Epithelial cell of prostate (primary cell): Measurements from ENCODE around the gene CEP135.

ENCODE experiments used
- DNase-seq: peaks from one replicate; pipeline ENCODE4 v3.0.0-alpha.2; 2011; ENCODE audit warnings: low read depth, low spot score
- H3K27ac ChIP-seq: fragments of 450-650 bp; 2 replicates; pipeline ENCODE4 v1.5.1; 2017; ENCODE audit warnings: mild to moderate bottlenecking

The CEP135 gene

DNA sequence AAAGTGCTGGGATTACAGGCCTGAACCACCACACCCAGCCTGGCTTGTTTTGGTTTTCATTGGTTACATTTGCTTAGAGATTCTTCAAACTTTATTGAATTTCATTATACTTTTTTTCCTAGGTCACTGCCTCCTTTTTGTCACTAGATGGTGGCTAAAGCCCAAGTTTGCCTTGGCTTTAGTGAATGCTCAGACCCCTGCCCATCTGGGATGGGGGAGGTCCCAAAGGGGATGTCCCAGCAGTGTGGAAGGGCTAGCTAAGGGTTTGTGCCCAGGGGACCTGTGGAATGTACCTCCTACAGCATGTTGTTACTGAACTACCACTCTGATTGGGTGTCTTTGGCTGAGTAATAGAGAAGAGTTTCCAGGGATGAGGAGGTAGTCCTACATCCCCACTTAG, 58.4 kb downstream of the CEP135 start:
- DNase-seq, result no peak
- no peak overlapping the region for H3K27ac ChIP-seq

DNA sequence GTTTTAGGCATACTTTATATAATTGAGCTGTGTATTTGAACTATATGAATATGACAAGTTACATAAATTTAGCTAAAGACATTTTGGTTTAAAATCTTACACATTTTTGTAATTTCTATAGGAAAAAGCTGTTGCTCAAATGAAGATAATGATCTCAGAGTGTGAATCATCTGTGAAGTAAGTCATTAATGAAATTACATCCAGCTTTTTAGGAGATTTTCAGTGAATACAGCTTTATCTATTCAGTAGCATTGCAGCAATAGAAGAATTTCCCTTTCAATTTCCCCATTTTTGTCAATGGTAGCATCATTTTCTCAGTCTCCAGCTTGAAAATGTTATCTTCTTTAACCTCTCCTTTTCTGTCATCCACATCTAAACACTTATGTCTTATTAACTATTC, 59.5 kb downstream of the CEP135 start:
- DNase-seq, result no peak

DNA sequence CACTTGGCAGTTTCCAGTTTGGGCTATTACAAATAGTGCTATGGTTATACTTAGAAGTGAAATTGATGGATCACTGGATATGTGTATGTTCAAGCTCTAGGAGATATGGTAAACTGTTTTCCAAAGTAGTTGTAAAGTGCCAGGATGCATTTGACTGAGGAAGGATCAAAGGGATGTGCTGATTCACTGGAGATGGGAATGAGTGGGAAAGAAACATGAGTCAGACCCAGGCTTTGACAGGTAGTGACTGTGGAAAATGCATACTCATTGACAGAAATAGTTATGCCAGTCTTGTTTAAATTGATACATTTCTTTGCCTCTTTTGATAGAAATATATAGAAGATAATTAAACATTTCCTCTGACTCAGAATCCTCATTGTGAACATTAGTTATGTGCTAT, 77.9 kb downstream of the CEP135 start:
- H3K27ac ChIP-seq, result no peak overlapping the region
- DNase-seq, result no peak

More for the DNA sequence above, 59.5 kb downstream of the CEP135 start:
- H3K27ac ChIP-seq, result no peak overlapping the region

DNA sequence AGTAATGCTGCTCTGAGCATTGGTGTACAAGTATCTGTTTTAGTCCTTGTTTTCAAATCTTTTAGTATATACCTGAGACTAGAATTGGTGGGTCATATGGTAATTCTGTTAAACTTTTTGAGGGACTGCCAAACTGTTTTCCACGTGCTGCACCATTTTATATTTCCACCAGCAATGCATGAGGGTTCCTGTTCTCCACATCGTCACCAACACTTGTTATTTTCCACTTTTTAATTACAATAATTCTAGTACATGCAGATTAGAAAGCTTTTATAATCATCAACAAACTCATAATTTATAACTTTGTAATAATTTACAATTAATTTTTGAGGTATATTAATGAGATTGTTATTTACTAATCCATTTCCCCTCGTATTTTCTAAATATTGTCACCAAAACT, 79.4 kb downstream of the CEP135 start:
- H3K27ac ChIP-seq, result no peak overlapping the region
- no peak for DNase-seq

DNA sequence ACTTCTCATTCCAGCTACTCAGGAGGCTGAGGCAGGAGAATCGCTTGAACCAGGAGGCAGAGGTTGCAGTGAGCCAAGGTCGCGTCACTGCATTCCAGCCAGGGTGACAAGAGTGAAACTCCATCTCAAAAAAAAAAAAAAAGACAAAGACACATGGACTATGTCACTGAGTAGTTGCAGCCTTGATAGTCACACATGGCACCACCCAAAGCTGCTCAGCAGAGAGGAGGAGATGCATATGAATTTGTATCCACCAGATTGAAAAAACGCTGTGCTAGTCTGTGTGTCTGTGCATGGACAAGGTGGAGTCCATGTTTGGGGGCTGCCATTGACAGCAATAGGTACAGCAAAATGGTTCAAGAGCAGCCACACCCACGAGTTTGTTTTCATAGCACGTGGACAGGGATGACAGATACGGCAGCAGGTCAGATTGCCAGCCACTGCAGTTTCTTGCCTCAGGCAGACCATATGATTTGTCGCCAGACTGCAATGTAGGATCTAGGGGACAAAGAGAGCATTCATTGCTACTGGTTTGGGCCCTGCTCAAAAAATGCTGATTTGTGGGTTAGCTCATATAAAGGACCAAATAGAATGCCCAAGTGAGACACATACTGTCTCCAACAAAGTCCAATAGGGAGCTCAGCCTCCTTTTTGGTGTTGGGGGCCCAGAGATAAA, 89.9 kb downstream of the CEP135 start:
- DNase-seq, result no peak
- no peak overlapping the region for H3K27ac ChIP-seq

DNA sequence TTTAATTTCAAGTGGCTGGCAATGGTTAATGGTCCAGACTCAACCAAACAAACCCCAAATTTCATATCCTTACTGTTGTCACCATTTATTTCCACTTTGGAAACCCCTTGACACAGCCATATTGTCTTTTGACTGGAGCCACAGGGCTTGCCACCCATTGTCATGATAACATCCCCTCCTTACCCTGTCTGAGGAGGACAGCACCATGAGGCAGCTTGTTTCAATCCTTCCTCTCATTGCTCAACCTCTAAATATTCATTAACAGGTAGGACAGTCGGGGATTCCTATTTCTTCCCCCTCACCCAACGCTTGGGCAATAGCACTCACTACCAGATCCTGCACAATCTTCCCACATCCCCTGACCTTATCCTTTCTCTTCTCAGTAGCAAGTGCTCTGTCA, 92.1 kb downstream of the CEP135 start:
- no peak overlapping the region for H3K27ac ChIP-seq
- no peak for DNase-seq

DNA sequence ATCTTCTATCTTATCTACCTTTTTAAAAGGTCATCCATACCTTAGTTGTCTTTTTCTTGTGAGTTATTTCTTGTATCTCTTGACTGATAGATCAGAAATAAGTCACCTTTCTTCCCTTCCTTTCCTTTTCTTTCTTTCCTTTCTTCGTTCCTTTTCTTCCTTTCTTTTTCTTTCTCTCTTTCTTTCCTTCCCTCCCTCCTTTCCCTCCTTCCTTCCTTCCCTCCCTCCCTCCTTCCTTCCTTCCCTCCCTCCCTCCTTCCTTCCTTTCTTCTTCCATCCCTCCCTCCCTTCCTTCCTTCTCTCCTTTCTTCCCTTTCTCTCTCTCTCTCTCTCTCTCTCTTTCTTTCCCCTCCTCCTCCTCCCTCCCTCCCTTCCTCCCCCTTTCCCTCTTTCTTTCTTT, 93.5 kb downstream of the CEP135 start:
- no peak overlapping the region for H3K27ac ChIP-seq
- DNase-seq, result no peak

DNA sequence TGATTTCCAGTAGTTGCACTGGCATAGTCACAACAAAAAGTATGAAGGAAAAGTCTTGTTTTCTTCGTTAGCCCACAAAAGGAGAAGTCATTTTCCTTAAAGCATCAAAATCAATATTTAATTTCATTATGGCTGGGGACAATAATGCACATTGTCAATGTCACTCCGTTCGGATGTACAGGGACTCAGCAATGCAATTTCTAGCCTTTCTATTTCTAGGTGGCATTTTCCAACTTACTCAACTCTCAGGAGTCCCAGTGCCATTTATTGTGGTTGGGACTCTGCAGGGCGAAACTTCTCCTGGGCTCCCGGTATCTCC, 99.6 kb downstream of the CEP135 start:
- no peak for DNase-seq
- no peak overlapping the region for H3K27ac ChIP-seq

DNA sequence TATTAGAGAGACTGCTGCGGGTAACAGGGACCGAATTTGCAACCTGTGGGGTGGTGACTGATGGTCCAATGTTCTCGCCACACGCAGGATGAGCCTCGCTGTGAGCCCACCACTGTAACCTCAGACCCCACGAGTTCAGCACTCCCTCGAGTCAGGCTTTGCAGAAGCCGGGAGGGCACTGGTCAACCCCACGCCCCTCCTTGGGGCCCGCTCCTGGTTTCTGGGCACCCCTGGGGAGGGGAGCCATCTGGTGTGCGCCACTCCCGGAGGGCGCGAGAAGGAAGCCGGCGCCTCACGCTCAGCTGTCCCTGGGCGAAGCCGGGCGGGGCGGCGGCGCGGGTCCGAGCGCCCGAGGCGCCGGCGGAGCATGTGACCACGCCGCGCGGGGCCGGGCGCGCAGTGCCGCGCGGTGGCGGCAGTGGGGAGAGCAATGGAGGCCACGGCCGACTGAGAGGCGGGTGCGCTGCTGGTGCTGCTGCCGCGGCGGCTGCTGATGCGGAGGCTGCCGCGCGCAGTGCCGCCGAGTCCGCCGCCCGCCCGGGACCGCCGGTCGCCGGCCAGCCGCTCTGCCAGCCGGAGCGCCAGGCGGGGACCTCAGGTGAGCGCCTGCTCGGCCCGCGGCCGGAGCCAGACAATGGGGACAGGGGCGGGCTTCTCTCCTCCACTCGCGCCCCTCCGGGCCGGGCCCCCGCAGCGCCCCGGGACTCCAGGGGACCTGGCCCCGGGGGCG, 100.1 kb downstream of the CEP135 start:
- H3K27ac ChIP-seq, result no peak overlapping the region
- DNase-seq, result no peak

DNA sequence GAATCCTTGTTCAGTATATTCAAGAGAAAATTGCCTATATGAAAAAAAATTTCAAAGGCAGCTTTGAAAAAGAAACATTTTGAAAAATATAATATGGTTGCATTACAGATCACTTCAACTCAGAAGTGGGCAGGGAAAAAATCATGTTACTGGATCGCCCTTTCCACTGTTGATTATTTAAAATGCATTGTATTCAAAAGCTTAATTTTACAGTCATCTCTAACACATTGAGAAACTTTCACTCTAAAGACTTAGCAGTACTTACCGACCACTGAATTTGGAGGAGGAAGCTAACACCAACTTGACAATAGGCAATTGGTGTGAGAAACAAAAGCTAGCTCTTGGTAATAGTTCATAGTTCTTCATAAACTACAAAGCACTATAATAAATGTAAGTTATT, 101.9 kb downstream of the CEP135 start:
- H3K27ac ChIP-seq, result no peak overlapping the region
- no peak for DNase-seq

DNA sequence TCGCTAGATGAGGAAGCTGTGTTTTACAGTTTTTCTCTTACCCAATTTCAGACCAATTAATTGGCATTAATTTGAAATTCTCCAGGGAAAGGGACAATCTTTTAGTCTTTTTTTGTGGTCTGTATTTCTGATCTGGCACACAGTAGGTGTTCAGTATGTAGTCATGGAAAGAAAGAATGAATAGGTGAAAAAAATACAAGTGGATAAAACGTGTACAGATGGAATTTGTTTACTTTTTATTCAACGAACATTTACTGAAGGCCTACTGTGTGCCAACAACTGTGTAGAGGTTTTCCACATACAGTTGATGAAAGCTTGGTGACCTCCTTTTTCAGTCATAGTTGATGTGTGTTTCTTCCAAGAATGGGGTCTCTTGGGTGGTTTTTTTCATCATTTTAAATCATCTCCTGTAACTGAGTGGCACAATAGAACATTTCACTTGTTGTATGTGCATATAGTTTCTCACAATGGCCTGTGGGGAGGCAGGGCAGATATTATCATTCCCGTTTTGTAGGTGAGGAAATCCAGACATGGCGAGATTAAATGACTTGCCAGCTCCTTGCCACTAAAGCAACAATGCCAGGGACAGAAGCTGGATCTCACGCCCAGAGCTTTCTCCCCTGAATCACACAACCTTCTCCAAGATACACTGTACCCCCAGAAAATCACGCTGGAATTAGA, 102.4 kb downstream of the CEP135 start:
- no peak overlapping the region for H3K27ac ChIP-seq
- no peak for DNase-seq

DNA sequence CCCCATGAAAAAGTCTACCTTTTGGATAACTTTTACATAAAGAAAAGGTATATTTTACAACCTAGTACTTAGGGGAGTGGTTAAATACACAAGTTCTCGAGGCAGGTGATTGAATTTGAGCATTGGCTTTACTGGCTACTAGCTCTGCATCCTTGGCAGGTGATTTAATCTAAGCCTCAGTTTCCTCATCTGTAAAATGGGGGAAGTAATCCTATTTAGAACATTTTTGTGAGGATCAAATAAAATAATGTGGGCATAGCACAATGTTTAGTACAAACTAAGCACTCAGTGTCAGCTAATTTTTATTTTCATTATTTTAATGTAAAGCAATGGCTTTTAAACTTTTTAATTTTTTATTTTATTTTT, 102.9 kb downstream of the CEP135 start:
- no peak overlapping the region for H3K27ac ChIP-seq
- no peak for DNase-seq

DNA sequence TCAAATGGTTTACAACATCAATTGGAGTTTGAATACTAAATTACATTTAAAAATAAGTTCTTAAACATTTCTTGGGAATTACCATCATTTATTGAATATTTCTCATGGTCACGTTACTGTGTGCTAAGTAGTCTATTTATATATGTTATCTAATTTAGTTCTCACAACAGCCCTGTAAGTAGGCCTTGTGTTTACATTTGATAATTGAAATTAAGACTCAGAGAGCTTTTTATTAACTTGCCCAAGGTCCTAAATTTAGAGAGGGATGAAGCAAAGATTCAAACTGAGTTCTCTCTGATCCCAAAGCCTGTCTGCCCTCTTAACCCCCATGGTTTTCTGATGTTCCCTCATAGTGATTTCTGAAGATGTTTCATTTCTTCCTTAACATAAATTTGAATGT, 103.7 kb downstream of the CEP135 start:
- no peak overlapping the region for H3K27ac ChIP-seq
- no peak for DNase-seq

DNA sequence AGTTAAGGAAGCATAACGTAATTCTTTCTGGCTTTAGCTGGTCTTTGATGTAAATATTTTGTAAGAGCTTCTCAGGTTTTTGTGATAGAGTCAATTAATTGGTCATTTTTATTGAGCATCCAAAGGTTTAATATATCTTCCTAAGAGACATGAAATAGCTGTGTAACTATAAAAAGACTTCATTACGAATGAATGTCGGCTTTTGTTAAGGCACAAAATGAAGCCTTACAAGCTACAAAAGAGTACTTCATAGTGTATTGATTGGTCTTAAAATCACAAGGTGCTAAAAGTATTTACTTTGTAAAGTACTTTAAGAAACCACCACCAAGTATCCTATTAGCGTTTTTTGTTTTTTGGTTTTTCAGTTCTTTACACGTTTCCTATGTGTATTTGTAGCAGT, 104.2 kb downstream of the CEP135 start:
- no peak for DNase-seq
- H3K27ac ChIP-seq, result no peak overlapping the region

DNA sequence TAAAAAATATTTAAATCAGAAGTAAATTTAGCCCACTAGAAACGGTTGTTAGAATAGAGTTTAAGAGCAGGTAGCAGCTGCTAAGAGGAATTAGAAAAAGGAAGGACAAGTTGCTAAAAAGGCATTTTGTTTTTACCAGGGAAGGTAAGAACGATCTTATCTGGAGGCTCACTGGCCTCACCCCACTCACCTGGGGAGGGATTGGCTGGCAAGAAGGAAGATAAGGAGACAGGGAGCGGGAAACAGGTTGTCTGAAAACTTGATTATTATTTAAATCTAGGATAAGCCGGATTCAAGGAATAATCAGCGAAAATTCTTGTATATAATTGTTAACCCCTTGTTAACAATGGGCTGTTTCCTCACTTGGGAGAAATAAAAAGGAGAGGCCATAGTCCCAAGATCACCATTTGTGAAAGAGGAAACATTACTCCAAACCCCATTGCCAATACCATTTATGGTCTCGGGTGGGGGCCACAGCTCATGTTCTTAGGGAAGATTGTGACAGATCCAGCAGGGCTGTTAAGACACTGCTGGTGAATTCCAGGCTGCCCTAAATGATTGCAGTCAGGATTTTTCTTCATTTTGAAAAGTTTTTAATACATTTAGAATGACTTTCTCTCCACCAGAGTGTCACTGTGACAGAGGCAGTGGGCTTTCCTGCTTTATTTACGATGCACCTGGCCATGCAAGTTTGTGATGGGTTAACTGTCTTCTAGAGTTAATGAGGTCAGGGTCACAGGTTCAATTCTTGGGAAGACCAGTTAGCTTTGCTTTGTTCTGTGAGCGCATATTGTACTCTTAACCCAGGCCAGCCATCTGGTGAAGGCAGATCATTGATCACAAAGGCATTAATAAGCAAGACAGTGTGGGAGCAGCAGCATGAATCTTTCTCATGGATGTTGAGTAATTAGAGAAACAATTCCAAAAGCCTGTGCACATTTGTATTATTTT, 106.6 kb downstream of the CEP135 start:
- H3K27ac ChIP-seq, result no peak overlapping the region

DNA sequence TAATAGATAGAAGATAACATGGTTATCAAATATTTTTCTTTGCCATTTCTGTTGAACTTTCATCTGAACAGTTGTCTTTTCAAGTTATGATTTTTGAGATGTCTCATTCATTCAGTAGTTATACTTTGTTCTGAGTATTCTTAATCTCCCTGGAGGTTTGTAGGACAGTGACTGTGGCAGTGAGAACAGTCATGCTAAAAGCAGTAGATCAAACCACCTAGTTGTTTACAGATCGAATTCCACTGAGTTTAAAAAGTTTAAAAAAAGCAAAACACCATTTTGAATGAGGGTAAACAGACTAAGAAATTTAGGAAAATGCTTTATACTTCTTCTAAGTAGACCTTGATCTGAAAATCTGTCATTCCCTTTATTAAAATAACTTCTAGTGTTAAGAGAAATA, 107.2 kb downstream of the CEP135 start:
- H3K27ac ChIP-seq, result no peak overlapping the region

More for the DNA sequence above, 106.6 kb downstream of the CEP135 start:
- no peak for DNase-seq

DNA sequence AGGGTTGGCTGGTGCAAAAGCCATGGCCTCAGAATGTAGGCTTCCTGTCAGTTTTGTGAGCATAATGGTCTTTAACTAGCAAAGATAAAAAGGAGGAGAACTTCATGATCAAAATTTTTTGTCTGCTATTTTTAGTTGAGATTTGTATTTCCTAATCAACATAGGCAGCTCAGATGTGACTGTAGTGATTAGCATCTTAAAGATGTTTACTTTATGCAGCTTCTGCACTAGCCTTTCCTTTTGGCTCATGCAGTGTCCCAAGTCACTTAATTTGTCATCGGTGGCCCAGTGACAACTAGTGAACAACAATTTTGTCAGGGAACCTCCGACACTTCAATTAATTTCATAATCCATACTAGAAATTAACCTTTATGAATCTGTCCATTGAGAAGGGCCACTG, 109.8 kb downstream of the CEP135 start:
- no peak overlapping the region for H3K27ac ChIP-seq
- no peak for DNase-seq

More for the DNA sequence above, 107.2 kb downstream of the CEP135 start:
- no peak for DNase-seq

DNA sequence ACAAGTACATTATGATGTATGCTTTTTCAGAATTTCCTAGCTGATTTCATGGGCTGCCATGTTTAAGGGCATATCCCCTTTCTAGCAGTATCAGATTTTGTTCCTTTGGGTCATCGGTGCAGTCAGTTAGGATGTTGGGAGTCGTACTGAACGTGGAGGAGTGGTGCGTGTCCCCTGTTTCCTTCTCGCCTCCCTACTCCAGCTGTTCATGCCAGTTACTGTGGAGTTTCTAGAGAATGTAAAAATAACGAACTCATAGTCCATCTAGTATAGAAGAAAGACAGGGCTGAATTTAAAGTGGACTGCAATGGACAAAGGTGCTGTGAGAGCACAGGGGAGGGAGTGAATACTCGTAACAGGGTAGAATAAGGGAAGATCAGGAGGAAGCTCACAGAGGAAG, 111.3 kb downstream of the CEP135 start:
- no peak overlapping the region for H3K27ac ChIP-seq
- no peak for DNase-seq

DNA sequence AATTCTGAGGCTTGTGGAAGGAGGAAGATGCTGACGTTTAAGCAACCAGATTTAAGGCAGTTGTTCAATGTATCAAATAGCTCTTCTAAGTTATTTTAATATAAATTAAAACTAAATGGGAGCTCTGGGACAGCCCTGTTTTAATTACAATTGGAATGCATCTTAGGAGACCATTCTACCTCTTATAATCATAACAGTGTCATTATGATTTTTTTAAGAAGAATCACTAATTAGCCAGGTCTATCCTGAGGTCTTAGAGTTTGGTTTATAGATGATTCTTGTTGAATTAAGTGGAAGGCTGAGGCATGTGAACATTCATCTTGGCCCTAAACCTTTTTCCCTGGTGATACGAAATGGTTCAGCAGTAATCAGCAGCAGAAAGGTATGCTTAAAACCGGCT, 113.4 kb downstream of the CEP135 start:
- DNase-seq, result no peak
- no peak overlapping the region for H3K27ac ChIP-seq

DNA sequence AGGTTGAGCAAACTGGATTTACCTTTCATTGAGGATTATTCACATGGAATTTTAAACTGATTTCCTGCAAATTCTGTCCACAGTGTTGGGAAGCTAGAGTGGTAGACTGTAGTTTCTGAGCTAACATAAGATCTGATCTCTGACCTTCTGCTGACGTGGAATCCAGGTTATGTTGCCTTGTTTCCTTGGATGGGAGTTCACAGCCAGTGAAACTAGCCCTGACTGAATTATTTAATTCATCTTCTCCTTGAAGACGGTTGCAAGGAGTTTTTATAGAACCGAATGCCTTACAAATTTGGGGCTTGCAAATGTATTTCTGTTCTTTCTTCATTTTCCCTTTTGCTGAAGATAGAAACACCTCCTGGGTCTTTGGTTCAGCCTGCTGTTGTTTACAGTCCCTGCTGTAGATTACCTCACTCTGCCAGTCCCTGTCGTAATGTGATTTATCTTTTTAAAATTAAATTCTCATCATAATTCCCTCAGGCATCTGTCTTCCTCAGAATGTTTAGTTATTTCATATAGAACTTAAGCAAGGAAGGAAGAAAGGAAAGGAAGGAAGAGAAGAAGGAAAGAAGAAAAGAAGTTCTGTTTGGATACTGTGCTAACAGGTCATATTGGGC, 113.9 kb downstream of the CEP135 start:
- no peak for DNase-seq
- H3K27ac ChIP-seq, result no peak overlapping the region
